NCI-H187 treated with DMSO at 0.1 percent for 48 hours (cell line): ENCODE results near the gene RAB11FIP4.
"Not testable (repeated sequence)": the region's sequence is repeated elsewhere in the genome, so short reads cannot be mapped to it uniquely, and the experiment has no call there.

Experiments
- DNase-seq: peaks from one replicate; lab custom pipeline; 2025; lab: John Stamatoyannopoulos, UW

The RAB11FIP4 gene

GRCh38 chr17:31391496-31391949 lies at the start of gene RAB11FIP4:
TSS of gene RAB11FIP4 (plus strand) at chr17:31391675. CDS start at chr17:31391853, 178 bp downstream.
- no peak for DNase-seq

DNA sequence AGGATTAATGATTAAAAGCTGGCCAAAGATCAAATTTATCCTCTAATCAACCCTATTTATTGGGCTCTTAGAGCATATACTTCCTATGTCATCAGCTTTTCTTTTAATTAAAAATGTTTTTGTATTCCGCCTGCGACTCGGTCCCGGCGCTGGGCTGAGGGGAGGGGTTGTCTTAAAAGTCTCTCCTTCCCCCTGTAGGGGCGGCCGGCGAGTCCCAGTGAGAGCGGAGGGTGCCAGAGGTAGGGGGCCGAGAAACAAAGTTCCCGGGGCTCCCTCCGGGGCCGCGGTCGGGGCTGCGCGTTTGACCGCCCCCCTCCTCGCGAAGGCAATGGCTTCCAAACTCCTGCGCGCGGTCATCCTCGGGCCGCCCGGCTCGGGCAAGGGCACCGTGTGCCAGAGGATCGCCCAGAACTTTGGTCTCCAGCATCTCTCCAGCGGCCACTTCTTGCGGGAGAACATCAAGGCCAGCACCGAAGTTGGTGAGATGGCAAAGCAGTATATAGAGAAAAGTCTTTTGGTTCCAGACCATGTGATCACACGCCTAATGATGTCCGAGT lies 46.2 kb upstream of the RAB11FIP4 start:
- not testable (repeated sequence) for DNase-seq

GRCh38 chr17:31349454-31349853 lies 42.0 kb upstream of the RAB11FIP4 start:
- no peak for DNase-seq

DNA sequence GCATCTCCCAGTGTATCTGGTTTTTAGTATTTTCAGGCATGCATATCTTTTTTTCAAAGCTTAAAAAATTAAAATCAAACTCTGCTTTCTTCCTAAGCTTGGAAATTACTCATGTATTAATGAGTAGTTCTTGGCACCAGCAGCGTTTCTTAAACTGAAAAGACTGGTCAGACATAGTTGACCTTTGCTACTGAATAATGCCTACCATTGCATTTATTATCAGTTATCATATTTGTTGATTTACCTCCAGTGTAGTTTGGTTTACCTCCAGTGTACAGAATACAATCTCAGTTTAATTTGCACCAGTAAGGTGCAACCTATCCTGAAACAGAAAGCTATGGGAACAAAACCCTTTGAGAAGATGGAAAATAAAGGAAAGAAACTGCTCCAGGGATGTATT lies 35.5 kb upstream of the RAB11FIP4 start:
- DNase-seq = no peak

DNA sequence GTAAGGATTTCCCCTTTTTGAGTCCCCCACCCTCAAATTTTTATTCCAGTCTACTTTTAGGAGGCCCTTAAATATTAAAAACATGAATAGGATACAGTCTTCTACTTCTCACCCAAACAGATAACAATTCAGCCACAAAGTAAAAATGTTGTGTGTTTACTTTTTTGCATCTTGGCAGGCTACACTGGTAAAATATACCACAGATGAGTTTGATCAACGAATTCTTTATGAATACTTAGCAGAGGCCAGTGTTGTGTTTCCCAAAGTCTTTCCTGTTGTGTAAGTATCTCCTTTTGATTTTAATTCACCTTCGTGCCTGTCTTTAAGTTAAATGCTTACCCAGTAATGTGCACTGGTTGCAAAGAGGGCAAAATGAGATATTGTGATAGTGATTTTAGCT lies 34.4 kb upstream of the RAB11FIP4 start:
- no peak for DNase-seq

GRCh38 chr17:31357839-31358394 lies 33.6 kb upstream of the RAB11FIP4 start:
- no peak for DNase-seq

DNA sequence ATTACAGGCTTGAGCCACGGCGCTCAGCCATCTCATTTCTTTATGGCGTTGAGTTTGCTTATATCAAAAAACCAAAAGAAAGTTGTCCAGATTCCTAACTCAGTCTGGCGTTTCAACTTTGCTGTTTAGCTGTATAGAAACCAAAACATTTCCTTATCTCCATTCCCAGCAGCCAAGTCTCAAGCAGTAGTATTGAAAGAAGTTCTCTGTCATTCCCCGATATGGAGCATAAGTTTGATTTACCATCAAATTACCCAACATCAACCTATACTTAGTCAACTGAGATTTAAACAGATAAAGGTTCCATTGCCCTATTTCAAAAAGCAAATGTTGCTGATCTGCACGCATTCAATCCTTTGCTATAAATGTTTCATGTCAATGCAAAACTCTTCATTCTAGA lies 27.5 kb upstream of the RAB11FIP4 start:
- no peak for DNase-seq

DNA sequence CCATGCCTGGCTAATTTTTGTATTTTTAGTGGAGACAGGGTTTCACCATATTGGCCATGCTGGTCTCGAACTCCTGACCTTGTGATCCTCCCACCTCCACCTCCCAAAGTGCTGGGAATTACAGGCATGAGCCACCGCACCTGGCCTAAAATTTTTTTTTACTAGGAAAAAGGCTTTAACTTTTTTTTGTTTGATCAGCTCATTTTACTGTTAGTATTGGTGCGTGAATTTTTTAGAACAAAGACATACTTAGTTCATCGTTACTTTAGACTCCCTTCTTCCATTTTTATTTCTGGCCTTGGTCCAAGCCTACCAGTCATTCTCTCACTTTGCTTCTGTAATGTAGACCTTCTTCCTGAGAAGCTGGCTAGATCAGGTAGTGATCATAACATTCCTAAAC lies 25.4 kb upstream of the RAB11FIP4 start:
- no peak for DNase-seq

DNA sequence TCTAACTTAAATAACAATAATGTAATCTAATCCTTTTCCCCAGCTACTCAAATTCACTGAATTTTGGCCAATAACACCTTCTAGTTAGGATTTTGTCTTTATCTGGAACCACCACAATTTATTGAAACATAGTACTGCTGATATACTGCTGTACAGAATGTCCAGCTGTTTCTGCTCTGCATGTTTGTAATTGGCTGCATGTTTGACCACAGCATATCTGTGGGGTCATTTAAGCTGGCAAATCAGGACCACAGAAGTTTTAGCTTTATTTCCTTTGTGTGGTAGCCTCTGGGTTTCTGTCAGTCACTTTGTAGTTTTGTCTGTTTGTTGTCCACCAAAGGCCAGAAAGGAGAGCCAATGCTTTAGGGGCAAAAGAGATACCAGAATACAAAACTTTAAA lies 22.2 kb upstream of the RAB11FIP4 start:
- no peak for DNase-seq

DNA sequence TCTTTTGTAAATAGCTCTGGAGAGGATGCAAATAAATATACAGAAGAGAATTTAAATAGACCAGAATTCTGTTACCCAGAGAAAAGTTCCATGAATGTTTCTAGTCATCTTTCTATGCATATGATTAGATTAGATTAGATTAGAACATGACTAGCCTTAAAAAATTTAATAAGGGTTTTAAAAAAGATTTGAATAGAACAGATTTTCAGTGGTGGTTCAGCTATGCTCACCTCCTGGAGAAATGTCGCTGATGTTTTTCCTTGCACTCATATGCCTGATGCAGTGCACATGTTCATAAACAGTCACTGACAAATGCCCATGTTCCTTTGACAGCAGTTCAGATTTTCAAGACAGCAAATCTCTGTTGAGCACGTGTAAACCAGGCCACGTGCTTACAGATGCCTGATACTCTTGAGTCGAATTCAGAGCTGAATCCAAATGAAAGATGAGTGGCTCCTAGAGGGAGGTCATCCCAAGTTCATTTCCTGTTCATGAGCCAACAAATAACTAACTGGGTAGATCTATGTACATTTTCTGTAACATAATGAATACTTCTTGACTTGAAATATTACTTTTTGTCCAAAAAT lies 19.9 kb upstream of the RAB11FIP4 start:
- DNase-seq = no peak

GRCh38 chr17:31373150-31374093 lies 18.1 kb upstream of the RAB11FIP4 start:
- no peak for DNase-seq

DNA sequence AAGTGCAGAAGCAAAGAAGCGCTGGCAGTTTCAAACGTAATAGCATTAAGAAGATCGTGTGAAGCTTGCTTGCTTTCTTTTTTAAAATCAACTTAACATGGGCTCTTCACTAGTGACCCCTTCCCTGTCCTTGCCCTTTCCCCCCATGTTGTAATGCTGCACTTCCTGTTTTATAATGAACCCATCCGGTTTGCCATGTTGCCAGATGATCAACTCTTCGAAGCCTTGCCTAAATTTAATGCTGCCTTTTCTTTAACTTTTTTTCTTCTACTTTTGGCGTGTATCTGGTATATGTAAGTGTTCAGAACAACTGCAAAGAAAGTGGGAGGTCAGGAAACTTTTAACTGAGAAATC lies 17.4 kb upstream of the RAB11FIP4 start:
- DNase-seq = no peak

- no peak for DNase-seq
Measured at GRCh38 chr17:31374503-31374902, 17.0 kb upstream of the RAB11FIP4 start.

- DNase-seq = no peak
Measured at GRCh38 chr17:31378638-31379037, 12.8 kb upstream of the RAB11FIP4 start.

DNA sequence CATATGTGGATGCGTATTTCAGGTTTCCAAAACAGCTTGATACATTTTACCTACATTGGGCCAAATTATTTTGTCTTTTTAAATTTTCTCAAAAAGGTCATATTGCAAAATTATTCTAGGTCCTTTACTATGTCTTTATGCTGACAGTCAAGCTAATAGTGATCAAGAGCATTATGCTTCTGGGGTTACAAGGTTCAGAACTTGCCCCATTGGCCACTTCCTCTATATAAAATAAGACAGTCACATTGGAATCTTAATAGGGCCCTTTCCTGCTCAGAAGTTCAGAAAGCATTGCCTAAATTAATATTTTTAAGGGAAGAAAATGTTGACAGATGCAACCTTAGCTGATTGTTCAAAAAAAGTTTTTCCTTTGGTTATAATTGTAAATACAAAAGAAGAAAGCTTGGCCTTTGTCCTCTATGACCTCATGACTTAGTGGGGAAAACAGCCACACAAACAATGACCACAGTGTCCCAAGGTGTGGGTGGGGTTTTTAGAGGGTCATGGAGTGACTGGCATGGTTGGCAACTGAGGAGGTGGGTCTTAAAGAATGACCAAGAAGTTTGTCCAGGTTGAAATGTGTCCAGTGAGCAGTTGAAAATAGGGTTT lies 11.8 kb upstream of the RAB11FIP4 start:
- no peak for DNase-seq

- DNase-seq = no peak
Measured at GRCh38 chr17:31381165-31381668, 10.3 kb upstream of the RAB11FIP4 start.

- not testable (repeated sequence) for DNase-seq
Measured at GRCh38 chr17:31382668-31383275, 8.7 kb upstream of the RAB11FIP4 start.

DNA sequence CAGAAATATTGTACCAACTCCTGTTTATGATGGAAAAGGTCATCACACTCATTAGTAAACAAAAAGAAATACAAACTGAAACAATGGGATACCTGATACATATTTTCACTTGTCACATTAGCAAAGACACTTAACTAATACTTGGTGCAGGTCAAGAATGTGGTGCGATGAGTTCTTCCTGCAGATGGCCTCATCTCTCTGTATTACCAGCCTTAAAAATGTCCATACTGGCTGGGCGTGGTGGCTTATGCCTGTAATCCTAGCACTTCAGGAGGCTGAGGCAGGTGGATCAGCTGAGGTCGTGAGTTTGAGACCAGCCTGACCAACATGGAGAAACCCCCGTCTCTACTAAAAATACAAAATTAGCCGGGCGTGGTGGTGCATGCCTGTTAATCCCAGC lies 8.0 kb upstream of the RAB11FIP4 start:
- not testable (repeated sequence) for DNase-seq

DNA sequence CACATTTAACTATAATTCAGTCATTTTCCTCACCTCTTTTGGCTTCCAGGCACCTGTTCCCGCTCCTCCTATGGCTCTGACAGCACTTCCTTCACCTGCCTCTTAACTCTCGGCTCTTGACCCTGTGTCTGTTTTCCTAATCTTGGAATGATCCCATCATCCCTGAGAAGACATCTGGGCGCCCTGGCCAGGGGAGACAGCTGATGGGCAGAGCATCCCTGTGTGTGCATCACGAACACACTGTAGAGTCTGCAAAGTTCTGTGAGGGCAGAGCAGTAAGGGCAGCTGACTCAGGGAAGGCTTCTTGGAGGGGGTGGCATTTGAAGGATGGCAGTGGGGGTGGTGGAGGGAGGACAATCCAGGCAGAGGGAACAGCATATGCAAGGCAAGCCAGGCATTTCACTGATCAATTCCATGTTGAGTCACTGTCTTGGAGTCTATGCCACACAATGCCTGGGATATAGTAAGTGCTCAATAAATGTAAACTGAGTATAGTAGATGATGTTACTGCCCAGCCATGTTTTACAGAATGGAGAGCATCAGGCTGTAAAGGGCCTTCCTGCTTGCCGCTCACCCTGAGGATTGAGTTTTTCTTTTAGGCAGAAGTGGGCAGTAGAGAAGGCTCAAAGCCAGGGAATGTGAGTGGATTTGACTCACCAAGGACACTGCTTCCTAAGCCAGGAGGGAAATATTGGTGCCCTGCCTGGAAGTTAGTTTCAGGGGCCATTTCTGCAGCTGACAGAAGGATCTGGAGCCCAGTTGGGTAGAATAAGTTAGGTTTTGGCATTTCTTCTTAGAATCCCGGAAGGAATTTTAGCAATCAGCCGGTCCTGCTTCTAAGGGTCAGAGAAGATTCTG lies 5.8 kb upstream of the RAB11FIP4 start:
- DNase-seq = no peak

- no peak for DNase-seq
Measured at GRCh38 chr17:31386542-31387075, 4.9 kb upstream of the RAB11FIP4 start.
